ENCODE data around the gene ASXL1.
"Not testable (repeated sequence)": the region's sequence is repeated elsewhere in the genome, so short reads cannot be mapped to it uniquely, and the experiment has no call there.

ASXL1 gene

DNA sequence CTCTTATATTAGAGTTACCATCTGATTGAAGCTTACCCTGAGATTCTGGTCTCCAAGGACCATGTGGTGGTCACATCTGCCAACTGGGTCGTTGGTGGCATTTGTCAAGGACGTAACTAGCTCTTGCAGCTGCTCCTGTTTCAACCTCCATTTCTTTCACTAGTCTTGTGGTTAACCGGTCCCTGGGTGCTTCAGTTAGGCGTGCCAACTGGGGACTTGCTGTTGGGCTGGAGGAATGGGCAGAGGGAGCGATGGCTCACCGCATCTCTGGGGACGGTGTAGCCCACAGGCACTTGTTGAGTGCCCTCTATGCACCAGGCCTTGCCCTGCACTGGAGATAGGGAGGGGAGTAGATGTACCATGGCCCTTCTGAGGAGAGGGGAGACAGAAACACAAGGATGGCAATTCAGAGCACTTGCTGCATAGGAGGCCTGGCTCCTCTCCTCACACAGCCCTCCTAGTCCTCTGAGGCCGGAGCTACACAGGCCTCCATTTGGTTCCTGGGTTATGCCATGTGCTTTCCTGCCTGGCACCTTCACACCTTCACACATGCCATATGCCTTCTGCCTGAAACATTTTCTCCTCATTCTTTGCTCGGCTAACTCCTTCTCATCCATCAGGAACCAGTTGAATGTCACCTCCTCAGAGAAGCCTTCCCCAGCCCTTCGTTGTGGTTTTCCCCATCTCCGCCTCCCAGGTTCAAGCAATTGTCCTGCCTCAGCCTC lies 20.0 kb upstream of the ASXL1 start:
- DNase-seq, result peak; percentile 34

DNA sequence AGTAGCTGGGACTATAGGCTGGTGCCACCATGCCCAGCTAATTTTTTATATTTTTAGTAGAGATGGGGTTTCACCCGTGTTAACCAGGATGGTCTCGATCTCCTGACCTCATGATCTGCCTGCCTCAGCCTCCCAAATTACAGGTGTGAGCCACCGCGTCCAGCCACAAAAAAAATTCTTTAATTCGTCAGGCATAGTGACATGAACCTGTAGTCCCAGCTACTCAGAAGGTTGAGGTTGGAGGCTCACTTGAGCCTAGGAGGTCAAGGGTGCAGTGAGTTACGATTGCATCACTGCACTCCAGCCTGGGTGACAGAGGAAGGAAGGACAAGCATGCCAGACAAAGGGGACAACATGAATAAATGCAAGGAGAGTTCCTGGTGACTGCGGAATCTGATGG lies 19.5 kb upstream of the ASXL1 start:
- no peak for DNase-seq

DNA sequence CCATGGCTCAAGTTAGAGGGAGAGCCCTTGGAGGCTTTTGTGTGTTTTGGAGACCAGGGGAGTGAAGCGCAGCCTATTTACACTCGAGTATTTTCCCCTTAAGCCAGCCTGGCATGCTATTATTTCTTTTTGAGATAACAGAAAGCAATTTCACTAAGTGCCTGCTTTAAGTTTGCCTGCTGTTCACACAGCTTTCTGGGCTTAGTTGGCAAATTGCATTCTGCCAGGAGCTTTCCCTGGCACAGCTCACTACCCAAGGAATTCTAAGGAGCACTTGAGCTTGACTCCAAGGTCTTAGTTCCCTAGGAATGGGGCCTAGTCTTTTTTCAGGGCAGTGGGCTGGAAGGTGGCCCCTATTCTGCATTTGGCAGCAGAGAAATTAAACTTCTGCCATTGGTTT lies 19.0 kb upstream of the ASXL1 start:
- no peak for DNase-seq

DNA sequence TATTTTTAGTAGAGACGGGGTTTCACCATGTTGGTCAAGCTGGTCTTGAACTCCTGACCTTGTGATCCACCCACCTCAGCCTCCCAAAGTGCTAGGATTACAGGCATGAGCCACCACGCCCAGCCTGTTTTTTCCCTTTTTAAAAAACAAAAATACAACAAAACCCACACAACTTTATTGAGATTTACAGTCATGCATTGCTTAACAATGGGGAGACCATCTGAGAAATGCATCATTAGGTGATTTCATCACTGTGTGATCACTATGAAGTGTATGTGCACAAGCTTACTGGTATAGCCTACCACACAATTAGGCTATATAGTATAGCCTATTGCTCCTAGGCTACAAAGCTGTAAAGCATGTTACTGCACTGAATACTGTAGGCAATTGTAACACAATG lies 17.1 kb upstream of the ASXL1 start:
- not testable (repeated sequence) for DNase-seq

DNA sequence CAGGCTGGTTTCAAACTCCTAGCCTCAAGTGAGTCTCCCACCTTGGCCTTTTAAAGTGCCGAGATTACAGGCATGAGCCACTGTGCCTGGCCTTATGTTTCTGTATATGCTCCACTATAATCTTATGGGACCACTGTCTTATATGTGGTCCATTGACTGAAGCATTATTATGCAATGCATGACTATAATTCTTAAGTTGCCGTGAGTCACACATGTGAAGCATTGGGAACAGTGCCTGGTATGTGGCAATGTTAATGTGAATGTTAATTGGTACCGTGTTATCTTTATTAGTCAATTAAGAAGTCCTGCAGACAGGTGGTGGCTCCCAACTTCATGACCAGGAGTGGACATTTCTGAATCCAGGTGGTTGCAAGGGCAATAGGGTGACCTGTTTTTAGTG lies 14.7 kb upstream of the ASXL1 start:
- no peak for DNase-seq

DNA sequence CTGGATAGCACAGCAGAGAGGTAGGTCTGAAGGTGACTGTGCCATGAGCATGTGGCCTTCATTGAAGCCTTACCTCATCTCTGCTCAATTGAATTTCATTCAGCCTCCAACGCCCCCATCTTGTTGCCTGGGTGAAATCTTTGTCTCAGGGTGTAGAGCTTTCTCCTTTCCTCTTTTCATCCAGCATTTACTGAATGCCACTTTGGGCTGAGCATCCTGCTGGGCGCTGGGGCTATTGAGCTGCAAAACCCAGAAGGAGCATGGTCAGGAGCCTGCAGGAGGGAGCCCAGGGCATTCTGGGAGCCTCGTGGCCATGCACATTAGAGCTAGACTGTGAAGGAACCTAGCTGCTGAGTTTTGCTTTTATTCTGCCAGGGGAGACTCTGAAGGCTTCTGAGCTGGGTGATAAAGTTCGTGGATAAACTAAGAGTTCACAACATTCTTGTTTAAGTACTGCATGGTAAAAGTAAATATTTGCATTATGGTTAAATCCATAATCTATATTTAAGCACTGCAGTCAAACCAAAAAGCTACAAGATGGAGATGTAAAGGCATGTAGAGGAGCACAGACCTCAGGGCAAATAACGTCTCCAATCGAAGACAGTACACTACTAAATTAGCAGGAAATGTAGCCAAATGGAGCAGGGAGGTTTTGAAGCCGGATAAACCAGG lies 13.2 kb upstream of the ASXL1 start:
- DNase-seq, result no peak

DNA sequence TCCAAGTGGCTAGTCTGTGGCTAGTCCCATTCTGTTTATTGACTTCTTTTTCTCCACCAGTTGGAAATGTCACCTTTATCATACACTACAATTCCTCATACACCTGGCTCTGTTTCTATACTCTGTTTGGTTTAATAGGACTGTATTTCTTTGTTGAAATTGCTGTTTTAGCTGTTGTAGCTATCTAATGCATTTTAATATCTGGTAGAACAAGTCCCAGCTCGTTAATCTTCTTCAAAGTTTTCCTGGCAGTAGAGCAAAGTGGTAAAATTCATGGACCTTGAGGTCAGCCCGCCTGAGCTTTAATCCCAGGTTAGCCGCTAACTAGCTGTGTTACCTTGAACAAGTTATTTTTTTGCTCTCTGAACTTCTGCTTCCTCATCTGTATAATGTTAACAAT lies 9.9 kb upstream of the ASXL1 start:
- DNase-seq, result no peak

DNA sequence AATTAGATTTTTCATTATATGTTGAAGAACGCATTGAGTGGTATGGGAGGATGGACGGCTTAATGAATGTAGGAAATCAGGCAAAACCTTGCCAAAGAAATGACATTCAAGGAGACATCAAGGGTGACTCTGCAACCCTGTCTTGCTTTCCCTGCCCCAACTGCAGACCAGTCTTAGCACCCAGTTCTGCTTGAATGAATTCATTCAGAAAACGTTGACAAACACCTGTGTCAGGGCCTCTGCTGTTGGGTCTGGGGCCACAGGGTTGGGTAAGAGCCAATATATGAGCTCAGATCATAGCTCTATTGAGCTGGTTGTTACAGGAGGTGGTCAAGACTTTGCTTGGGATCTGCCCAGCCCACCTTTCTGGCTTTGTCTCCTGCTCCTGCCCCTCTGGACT lies 7.7 kb upstream of the ASXL1 start:
- no peak for DNase-seq

DNA sequence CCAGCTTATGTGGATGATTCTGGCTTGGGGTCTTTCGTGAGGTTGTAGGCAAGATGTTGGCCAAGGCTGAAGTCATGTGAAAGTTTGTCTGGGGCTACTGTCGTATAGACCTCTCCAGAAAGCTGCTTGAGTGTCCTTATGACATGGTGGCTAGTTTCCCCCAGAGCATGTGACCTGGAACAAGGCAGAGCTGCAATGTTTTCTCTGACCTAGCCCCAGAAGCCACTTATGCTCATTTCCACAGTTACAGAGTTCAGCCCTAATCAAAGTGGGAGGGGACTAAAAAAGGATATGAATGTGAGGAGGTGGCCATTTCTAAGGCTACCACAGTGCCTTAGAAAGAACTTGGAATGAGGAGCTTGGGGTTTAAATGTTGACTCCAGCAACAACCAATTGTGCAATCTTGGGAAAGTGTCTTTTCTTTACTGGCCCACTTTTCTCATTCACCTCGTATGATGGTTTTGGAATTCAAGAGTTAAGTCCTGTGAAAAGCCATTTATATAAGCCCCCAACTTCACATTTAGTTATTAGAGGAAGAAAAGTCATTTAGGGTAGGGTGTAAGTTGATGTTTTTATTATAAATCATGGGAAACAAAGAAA lies 5.9 kb upstream of the ASXL1 start:
- DNase-seq, result no peak

DNA sequence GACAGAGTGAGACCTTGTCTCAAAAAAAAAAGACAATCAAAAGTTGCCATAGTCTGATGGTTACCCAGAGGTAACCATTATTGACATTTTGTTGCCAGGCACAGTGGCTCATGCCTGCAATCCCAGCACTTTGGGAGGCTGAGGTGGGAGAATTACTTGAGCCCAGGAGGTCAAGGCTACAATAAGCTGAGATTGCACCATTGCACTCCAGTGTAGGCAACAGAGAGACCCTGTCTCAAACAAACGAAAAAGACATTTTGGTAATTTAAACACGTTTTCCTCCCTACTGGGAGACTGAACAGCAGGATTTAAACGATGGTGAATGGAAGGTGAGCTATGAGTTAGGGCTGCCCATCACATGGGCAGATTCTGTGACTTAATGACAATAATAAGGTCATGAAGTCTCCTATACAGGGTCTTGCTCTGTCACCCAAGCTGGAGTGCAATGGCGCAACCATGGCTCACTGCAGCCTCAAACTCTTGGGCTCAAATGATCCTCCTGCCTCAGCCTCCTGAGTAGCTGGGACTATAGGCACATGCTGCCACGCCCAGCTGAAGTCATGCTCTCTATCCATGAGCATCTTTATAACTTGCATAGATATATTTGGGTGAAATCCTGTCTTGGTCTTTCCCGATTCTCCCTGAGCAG lies 4.2 kb upstream of the ASXL1 start:
- DNase-seq, result peak; percentile 22

DNA sequence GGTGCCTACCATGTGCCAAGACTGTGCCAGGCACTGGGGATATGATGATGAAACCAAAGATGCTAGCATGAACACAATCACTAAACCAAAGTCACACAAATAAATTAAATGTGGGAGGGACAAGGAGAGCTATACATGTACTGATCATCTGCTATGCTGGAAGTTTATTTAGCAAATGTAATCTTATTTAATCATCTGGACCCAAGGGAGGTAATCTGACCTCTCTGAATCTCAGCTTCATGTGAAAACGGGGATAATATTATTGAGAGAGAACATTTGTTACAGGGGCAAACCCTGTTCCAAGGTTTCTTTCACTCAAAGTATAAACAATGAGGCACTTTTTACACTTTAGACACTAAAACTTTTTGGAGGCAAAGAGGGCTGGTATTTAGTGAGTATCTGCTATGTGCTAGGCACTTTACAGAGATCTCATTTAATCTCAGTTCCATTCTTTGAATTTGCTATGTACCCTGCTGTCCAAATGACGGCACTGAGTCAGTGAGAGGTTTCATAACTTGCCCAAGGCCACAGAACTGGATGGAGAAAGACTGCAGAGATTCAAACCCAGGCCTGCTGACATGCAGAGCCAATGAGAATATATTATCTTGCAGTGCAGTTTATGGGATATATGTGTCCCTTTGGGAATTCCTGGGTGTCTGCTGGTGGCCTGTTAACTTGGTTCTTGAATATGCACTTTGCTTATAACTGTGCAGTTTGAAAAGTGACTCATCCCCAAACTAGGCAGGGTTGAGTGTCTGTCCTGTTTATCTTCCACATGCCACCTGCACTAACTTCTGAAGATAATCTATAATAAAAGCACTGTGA lies 3.3 kb upstream of the ASXL1 start:
- DNase-seq, result peak; percentile 58

DNA sequence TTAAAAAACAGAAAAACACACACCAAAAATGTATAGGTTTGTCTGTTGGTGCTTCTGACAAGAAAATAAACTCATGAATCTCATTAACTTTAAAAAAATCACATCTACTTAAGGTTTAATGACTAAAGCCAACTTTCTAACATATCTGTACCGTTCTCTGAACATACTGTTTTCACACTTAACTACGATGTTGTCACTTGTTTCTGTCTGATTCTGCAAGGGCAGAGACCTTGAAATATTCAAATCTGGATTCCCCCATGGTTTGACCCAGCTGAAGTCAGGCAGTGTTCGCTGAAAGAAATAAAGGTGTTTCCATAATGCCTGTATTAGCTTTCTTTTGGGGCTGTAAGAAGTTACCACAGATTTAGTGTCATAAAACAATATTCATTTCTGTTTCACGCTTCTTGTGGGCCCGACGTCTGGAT lies 2.7 kb upstream of the ASXL1 start:
- no peak for DNase-seq

DNA sequence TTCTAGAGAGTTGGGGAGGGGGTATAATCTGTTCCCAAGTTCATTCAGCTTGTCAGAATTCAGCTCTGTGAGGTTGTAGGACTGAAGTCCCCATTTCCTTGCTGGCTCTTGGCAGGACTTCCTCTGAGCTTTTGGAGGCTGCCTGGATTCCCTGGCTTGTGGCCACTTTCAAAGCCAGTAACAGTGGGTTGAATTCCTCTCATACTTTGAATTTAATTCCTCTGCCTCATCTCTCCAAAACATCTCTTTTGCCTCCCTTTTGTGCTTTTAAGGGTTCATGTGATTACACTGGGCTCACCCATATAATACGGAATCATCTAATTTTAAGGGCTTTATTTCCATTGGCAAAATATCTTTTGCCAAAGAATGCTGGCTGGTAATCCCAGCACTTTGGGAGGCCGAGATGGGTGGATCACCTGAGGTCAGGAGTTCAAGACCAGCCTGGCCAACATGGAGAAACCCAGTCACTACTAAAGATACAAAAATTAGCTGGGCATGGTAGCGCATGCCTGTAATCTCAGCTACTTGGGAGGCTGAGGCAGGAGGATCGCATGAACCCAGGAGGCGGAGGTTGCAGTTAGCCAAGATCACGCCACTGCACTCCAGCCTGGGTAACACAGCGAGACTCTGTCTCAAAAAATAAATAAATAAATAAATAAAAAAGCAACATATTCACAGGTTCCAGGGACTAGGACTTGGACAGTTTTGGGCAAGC lies 2.1 kb upstream of the ASXL1 start:
- DNase-seq, result not testable (repeated sequence)

DNA sequence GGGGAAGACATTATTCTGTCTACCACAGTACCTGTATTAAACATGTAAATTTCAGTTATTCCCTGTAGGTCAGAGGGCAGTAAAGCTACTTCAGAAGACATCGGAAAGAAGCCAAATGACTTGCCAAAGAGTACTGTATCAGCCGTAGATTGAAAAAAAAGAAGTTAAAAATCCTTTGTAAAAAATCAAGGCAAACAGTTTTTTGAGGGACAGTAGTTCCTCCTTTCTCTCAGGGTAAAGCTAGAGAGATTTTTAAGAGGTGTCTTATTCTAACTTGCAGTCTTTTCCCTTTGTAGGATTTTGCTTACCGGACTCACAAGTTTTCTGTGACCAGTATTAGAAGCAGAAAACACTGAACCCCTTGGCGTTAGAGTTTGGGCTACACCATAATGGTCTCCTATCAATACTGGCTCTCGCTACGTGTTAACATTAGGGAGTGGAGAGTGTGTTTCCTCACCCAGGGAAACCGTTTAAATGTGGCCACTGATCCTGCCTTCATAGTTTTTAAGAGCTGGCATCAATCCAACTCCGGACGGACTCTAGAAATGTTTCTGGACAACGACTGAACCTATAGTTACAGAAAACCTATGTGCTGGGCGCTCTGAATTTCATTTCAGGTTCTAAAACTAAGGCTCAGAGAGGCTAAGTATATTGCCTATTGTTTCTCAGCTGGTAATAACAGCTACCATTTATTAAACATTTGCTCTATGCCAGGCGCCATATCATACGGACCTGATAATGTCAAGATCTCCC lies 1.3 kb upstream of the ASXL1 start:
- no peak for DNase-seq

DNA sequence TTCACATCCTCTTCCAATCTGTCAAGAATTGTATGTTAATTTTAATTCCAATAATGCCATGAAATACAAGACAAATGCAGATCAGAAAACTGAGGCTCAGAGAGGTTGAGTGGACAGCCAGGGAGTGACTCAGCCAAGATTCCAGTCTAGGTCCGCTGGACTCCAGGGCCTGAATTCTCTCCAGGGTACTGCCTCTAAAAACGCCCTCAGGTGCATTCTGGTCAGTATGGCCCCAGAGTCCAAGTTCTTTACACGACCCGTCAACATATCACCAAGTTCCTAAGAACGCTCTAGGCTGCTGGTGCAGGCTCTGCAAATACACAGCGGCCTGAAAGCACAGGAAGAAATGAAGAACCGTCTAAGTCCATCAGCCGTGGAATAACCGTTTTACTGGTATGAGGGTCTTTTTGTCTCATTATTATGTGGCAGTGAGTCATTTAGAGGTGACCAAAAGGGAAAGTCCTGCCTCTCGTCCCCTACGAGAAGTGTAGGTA lies 709 bp upstream of the ASXL1 start:
- DNase-seq, result no peak

DNA sequence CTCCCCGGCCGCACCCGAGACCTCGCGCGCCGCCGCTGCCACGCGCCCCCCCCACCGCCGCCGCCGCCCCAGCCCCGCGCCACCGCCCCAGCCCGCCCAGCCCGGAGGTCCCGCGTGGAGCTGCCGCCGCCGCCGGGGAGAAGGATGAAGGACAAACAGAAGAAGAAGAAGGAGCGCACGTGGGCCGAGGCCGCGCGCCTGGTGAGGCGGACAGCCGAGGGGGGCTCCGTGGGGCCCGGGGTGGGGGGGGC lies 426 bp downstream of the ASXL1 start:
- no peak for DNase-seq

DNA sequence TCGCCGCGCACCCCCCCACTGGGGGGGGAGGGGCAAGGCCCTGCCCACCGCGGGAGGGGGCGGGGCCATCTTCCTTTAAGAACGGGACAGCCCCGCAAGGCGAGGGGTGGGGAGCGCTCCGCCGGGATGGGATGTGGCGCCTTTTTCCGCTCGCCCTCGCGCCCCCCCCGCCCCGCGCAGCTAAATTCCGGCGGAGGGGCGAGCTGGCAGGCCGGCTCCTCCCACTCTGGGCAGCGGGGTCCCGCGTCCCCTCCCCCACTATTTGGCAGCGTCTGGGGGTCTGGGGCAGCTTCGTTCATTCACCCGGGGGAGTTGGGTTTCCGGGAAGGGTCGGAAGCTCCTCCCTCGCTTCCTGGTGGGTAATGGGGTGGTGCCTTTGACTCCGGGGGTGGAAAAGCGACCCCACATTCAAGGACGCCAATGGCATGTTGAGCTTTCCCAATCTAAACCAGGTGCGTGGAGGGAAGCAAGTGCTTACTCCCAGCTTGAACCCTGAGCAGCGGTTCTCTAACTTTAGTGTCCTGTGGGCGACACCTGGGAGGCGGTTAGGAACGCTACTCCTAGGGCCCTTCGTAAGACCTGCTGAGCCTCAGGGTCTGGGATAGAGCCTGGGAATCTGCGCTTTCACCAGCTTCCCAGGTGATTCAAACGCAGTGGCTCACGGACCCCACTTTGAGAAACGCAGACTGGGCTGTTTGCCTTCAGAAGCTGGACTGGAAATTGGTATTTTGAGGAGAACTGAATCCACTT lies 927 bp downstream of the ASXL1 start:
- peak; percentile 88 for DNase-seq

DNA sequence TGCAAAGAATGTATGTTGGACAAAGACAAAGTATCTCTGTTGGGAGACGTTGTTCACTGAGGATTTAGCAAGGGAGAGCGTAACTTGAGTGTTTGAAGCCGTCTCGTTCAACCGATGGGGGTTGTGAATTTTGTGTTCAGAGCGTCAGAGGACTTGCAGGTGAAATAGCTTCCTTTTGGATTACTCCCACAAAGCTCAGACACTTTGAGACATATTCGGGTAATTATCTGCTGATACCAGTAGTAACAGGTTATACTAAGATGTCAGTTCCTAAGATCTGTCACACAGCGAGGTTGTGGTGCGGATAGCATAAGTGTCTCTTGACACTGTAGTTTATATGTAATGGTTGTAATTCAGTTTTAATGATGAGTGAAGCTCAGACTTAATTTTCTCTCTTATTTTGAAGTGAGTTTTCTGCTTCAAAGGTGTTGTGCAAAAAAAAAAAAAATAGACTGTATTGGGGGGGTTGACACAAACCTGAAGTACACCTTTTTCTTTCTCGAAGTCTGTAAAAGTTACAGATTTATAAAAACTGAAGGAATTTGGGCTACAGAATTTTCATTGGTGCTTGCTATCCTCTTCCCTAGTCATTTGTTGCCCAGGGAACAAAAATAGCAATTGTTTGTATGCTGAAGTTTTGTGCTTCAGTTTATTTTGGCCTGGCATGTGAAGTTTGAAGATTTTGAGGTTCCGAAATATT lies 1.7 kb downstream of the ASXL1 start:
- no peak for DNase-seq

DNA sequence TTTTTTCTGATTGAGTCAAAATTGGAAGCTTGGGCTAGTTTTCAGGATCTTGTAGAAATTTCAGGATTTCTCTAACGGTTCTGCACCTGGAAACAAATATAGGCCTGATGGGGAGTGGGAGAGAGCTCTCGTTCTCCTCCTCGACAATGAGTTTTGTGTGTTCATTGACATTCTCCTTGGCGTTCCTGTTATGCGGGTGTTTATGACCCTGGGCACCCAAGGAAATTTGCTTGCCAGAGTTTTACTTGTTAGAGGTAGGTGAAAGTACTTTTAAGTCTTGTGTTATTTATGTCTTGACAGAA lies 2.2 kb downstream of the ASXL1 start:
- DNase-seq, result no peak

DNA sequence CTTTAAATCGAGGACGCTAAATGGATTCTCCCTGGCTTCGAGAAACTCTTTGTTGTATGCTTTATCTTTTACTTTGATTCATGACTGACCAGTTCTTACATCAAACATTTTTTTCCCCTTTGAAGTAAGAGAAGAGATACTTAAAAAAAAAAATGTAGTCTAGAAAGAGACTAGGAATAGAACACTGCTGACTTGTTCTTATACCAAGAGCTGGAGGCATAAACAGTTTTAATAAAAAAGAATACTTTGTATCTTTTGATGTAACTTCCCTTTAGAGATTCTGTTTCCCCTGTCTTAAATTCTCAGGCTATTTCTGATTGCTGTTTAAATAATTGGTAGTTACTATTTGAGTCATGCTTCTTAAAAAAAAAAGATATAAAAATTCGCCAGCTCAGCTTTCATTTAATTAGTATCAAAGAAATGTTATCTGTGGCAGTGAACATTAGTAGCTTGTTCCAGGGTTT lies 4.8 kb downstream of the ASXL1 start:
- no peak for DNase-seq

Measured in activated CD8-positive, alpha-beta memory T cell treated with anti-CD3 and anti-CD28 coated beads, Interleukin-2, amount 50 U/mL, for 48 hours (primary cell).